GM21381 (cell line): Measurements from ENCODE around the gene GSTA2.
"Not testable (repeated sequence)": the region's sequence is repeated elsewhere in the genome, so short reads cannot be mapped to it uniquely, and the experiment has no call there.

Experiments
- ATAC-seq: cut with Tn5 transposase; IDR thresholded peaks from one replicate; pipeline ENCODE4 v1.9.1; 2021; ENCODE audit warnings: mild to moderate bottlenecking, moderate library complexity; ENCODE audit not compliant: unreplicated experiment

The GSTA2 gene

GRCh38 chr6:52760105-52760765 lies 3.0 kb downstream of the GSTA2 start:
- ATAC-seq, result no peak

GRCh38 chr6:52759085-52759484 lies 4.2 kb downstream of the GSTA2 start:
- ATAC-seq, result no peak

- not testable (repeated sequence) for ATAC-seq
These were observed 5.5 kb downstream of the GSTA2 start for GRCh38 chr6:52757651-52758338.

GRCh38 chr6:52754443-52754842 lies 8.8 kb downstream of the GSTA2 start:
- ATAC-seq, result no peak

GRCh38 chr6:52753137-52753536 lies 10.1 kb downstream of the GSTA2 start:
- ATAC-seq, result not testable (repeated sequence)

- no peak for ATAC-seq
These were observed 11.0 kb downstream of the GSTA2 start for GRCh38 chr6:52752310-52752709.

GRCh38 chr6:52749556-52750152 lies 13.6 kb downstream of the GSTA2 start:
- no peak for ATAC-seq

- ATAC-seq, result not testable (repeated sequence)
These were observed 16.0 kb downstream of the GSTA2 start for GRCh38 chr6:52747301-52747700.

GRCh38 chr6:52746213-52746612 lies 17.1 kb downstream of the GSTA2 start:
- no peak for ATAC-seq

- no peak for ATAC-seq
These were observed 17.5 kb downstream of the GSTA2 start for GRCh38 chr6:52745764-52746201.

- ATAC-seq, result no peak
These were observed 21.4 kb downstream of the GSTA2 start for GRCh38 chr6:52741872-52742271.

GRCh38 chr6:52739627-52740026 lies 23.6 kb downstream of the GSTA2 start:
- no peak for ATAC-seq

GRCh38 chr6:52739134-52739533 lies 24.1 kb downstream of the GSTA2 start:
- ATAC-seq, result no peak

GRCh38 chr6:52736145-52736544 lies 27.1 kb downstream of the GSTA2 start:
- no peak for ATAC-seq

GRCh38 chr6:52735071-52735470 lies 28.2 kb downstream of the GSTA2 start:
- no peak for ATAC-seq

- ATAC-seq, result no peak
These were observed 29.2 kb downstream of the GSTA2 start for GRCh38 chr6:52734072-52734471.

GRCh38 chr6:52733172-52733571 lies 30.1 kb downstream of the GSTA2 start:
- no peak for ATAC-seq

- ATAC-seq, result no peak
These were observed 31.6 kb downstream of the GSTA2 start for GRCh38 chr6:52731719-52732118.

GRCh38 chr6:52729576-52729975 lies 33.7 kb downstream of the GSTA2 start:
- no peak for ATAC-seq

- no peak for ATAC-seq
These were observed 34.9 kb downstream of the GSTA2 start for GRCh38 chr6:52728394-52728793.

GRCh38 chr6:52727908-52728307 lies 35.4 kb downstream of the GSTA2 start:
- ATAC-seq, result no peak
